KOPT-K1 (cell line): ENCODE data around the gene OR6T1.

ENCODE experiments used
- H3K27ac ChIP-seq: fragments of 200-600 bp; sonication (generic); 2 replicates; pipeline ENCODE4 v1.5.1; 2016; ENCODE audit warnings: antibody characterized with exemption, mild to moderate bottlenecking, low read depth, low read length; ENCODE audit not compliant: poor library complexity, severe bottlenecking
- H3K36me3 ChIP-seq: fragments of 200-600 bp; sonication (generic); 2 replicates; pipeline ENCODE4 v1.5.1; 2017; ENCODE audit warnings: antibody characterized with exemption, mild to moderate bottlenecking, low read length, moderate library complexity; ENCODE audit not compliant: insufficient read depth
- H3K9me3 ChIP-seq: fragments of 200-600 bp; sonication (generic); 2 replicates; pipeline ENCODE4 v1.5.1; 2017; ENCODE audit warnings: antibody characterized with exemption, low read length, mild to moderate bottlenecking; ENCODE audit not compliant: insufficient read depth, poor library complexity, severe bottlenecking

Gene OR6T1, protein sequence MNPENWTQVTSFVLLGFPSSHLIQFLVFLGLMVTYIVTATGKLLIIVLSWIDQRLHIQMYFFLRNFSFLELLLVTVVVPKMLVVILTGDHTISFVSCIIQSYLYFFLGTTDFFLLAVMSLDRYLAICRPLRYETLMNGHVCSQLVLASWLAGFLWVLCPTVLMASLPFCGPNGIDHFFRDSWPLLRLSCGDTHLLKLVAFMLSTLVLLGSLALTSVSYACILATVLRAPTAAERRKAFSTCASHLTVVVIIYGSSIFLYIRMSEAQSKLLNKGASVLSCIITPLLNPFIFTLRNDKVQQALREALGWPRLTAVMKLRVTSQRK

DNA sequence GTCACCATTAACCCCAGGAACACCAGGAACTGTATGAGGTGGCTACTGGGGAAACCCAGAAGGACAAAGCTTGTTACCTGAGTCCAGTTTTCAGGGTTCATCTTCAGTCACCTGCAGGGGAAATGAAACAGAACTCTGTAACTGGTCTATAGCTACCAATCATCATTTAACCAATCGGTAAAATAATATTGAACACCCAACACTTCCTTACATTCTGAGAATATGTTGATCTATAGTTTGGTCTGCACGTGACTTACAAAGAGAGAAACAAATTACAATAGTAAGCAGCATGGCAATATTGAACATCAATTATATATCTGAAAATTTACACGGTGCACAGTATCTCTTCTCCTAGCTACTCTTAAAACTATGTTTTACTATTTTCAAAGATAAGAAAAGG is at the start of gene OR6T1:
Gene OR6T1 (minus strand): TSS at position 101 of the 400 bp plus-strand sequence. CDS start 0 bp downstream, at position 101.
- H3K9me3 ChIP-seq: no peaks in the 10 kb centered on the region
- H3K27ac ChIP-seq: no peak within 1 kb of the TSS
- H3K36me3 ChIP-seq: no peaks in the 10 kb centered on the region

DNA sequence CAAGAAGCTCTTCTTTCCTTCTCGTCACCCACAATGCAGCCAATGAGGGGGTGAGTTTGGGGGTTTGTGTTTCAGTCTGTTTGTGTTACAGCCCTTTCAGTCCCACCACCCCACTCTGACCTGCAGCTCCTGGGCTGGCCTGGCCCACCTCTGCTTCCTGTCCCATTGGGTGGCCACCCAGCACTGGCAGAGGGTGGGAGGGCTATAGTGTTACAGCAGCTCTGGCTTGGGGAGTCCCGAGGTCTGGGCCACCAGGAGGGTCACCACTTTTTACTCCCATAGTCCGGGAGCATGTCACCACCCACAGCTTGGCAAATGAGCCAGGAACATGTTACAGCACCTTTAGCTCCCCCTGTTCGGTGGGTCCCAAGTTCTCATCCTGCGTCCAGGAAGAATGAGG is 35.7 kb upstream of the OR6T1 start:
- H3K9me3 ChIP-seq: no peaks in the 10 kb centered on the region
- H3K36me3 ChIP-seq: no peaks in the 10 kb centered on the region
- H3K27ac ChIP-seq: no peak overlapping the region

DNA sequence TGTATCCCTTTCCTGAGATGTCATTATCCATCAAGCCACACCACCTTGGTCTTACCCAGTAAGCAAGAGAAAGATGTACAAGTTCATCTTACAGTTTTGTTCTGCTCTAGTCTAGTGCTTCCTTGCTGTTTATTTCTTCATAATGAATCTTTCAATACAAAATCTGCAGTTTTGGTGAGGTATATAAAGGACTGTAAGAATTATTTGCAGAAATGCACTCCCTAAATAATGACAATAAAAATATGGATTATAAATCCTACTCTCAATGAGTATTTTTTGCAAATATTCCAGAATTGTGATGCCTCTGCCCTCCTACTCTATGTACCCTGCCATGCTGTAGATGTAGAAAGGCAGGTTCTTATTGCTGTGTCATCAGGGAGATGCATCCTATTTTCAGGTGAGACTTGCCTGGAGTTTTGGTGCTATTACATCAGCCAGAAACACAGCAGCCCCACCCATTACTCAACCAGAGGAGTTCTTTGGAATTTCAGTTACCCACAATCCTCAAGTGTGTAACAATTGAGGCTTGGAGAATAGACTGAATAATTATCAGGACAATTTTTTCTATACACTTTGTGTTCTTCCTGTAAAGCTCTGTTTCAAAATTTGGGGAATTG is 34.2 kb upstream of the OR6T1 start, which contains the start of gene OR10S1:
Gene OR10S1 (minus strand): TSS at position 51 of the 617 bp plus-strand sequence. CDS start 117 bp downstream, outside the sequence.
- no peaks in the 10 kb centered on the region for H3K9me3 ChIP-seq
- no peak within 1 kb of the TSS for H3K27ac ChIP-seq
- no peaks in the 10 kb centered on the region for H3K36me3 ChIP-seq

DNA sequence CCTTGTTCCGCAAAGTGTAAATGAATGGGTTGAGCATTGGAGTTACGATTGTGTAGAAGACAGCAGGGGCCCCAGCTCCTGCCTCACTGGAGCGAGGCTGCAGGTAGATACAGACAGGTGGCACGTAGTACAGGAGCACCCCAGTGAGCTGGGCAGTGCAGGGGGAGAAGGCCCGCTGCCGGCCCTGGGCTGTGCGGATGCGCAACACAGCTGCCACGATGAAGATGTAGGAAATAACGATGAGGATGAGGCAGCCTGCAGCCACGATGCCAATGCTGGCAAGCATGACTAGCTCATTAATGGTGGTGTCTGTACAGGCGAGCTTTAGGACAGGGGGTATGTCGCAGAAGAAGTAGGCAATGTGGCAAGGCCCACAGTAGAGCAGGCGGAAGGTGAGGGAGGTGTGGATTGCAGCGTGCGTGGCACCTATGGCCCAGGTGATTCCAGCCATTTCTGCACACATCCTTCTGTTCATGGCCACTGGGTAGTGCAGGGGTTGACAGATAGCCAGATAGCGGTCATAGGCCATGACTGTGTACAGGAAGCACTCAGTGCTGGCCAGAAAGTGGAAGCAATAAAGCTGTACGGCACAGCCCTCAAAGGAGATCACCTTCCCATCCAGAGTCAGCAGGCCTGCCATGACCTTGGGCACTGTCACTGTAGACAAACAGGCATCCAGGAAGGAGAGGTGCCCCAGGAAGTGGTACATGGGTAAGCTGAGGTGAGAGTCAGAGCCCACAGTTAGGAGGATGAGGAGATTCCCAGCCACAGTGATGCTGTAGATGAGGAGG is 33.3 kb upstream of the OR6T1 start:
- Histone ChIP-seq H3K27ac (no peak overlapping the region), H3K9me3 (no peaks in the 10 kb centered on the region), H3K36me3 (no peaks in the 10 kb centered on the region)

DNA sequence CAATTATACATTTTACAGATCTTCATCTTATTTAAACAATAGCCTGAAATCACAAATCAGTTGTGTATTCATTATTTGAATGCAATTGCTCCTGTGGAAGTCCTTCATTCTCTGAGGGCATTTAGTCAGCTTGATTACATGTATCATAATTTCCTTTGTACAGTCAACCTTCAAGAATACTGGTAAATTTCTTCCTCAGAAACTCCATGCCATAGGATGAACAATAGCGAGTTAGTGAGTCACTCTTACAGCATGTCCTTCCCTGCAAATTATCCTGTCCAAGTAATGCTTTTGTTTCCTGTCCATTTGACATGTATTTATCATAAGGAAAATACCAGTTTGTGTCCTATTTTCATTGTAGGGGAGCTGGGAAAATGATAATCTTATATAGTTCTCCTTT is 30.2 kb upstream of the OR6T1 start:
- Histone ChIP-seq H3K27ac (no peak overlapping the region), H3K9me3 (no peaks in the 10 kb centered on the region), H3K36me3 (no peaks in the 10 kb centered on the region)

DNA sequence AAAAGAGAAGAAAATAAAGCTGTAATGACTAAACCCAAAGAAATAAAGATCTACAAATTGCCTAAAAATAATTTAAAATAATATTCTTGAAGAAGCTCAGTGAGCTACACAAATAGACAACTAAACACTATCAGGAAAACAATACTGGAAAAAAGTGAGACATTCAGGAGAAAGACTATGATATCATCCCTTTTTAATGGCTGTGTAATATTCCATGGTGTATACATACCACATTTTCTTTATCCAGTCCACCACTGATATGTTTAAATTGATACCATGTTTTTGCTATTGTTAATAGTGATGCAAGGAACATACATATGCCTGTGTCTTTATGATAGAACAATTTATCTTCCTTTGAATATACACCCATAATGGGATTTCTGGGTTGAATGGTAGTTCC is 13.1 kb upstream of the OR6T1 start:
- Histone ChIP-seq H3K36me3 (no peaks in the 10 kb centered on the region), H3K27ac (no peak overlapping the region), H3K9me3 (no peaks in the 10 kb centered on the region)

DNA sequence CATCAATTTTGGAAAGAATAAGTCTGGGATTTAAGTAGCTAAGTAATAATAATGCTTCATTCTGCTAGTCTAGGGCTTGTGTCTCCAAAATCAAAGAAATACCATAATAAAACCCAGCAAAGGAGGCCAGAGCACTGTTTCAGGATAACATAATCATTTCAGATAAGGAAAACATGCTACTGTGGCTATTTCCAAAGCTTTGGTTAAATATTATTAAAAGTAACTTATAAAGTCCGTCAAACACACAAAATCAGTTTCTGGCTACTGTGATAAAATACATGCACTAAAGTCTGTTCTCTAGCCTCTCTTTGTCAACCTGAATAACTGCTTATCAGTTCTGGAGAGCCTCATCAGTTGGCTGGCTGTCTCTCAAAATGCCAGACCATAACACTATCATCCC is 1.5 kb upstream of the OR6T1 start:
- Histone ChIP-seq H3K9me3 (no peaks in the 10 kb centered on the region), H3K27ac (no peak overlapping the region), H3K36me3 (no peaks in the 10 kb centered on the region)

DNA sequence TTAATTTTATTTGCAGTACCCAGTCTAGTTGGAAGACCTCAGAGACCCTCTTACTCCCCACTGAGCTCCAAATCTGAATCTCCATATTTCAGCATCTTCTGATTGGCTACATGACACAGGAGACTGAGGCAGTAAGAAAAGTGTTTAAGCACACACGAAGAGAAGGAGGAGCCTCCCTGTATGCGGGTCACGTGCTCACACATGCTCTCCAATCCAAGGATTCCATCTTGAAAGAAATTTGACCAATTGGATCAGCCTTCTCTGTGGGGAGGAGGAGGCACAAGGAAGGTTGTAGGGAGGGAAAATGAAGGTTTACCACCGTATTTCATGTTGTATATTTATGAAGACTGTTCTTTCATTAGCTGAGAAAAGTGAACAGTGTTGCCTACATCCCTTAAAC is 1.2 kb downstream of the OR6T1 start:
- H3K36me3 ChIP-seq: no peaks in the 10 kb centered on the region
- no peaks in the 10 kb centered on the region for H3K9me3 ChIP-seq
- no peak overlapping the region for H3K27ac ChIP-seq

DNA sequence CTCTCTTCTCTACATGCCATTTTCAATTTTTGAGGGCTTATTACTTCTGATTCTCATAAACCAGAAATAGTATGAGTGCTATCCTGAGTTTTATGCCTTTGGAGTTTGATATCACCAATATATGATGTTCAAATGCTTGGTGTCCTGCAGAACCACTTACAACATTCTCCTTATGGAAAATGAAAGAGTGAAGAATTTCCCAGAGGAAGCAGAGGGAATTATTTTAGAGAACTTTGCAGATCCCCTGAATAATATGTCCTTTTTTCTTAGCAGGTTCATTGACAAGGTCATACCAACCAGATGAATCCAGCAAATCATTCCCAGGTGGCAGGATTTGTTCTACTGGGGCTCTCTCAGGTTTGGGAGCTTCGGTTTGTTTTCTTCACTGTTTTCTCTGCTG is 4.3 kb downstream of the OR6T1 start, which contains the start of gene OR4D5:
Gene OR4D5 (plus strand): TSS at position 301 of the 400 bp plus-strand sequence. CDS start 0 bp downstream, at position 301.
- H3K36me3 ChIP-seq: no peaks in the 10 kb centered on the region
- H3K9me3 ChIP-seq: no peaks in the 10 kb centered on the region
- no peak within 1 kb of the TSS for H3K27ac ChIP-seq

DNA sequence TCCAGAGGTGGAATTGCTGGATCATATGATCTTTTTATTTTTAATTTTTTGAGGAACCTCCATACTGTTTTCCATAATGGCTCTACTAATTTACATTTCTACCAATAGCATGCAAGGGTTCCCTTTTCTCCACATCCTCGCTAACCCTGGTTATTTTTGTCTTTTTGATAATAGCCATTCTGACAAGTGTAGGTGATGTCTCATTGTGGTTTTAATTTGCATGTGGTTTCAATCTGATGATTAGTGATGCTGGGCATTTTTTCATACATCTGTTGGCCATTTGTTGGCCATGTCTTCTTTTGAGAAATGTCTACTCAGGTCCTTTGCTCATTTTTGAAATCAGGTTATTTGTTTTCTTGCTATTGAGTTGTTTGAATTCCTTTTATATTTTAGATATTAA is 19.6 kb downstream of the OR6T1 start:
- Histone ChIP-seq H3K9me3 (no peaks in the 10 kb centered on the region), H3K36me3 (no peaks in the 10 kb centered on the region), H3K27ac (no peak overlapping the region)

DNA sequence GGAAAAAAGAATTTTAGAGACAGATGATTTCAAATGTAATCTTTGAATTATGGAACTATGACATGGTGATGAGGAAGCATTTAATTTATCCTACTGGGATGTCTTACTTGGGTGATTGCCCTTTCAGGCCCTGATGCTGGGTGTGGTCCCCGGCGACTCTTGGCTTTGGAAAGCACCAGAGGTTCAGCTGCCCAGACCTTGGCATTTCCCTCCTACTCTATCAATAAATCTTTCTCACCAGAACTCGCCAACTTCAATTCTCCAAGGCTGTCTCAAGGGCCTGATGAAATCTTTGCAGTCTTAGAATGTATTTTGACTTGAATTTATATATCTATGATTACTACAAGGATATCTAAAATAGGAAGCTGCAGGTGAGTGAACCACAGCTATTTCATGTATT is 22.7 kb downstream of the OR6T1 start:
- Histone ChIP-seq H3K36me3 (no peaks in the 10 kb centered on the region), H3K9me3 (no peaks in the 10 kb centered on the region), H3K27ac (no peak overlapping the region)

DNA sequence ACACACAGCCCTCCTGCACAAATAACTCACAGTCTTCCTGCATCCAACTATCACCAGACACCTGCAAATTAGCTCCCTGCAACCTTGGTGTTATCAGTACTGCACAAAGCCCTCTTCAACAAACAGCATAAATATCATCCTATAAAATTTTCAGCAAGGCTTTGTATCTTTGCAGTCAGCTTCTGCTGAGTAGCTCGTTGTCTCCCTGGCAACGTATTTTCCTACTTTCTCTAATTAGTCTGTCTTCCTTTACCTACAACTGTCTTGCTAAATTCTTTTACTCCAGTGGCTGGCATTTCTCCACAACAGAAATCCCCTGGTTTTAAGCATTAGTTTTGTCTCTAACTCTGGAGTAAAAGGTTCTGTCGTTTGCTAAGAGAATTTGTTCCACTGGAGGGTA is 37.8 kb downstream of the OR6T1 start:
- H3K9me3 ChIP-seq: no peaks in the 10 kb centered on the region
- H3K36me3 ChIP-seq: no peaks in the 10 kb centered on the region
- no peak overlapping the region for H3K27ac ChIP-seq

DNA sequence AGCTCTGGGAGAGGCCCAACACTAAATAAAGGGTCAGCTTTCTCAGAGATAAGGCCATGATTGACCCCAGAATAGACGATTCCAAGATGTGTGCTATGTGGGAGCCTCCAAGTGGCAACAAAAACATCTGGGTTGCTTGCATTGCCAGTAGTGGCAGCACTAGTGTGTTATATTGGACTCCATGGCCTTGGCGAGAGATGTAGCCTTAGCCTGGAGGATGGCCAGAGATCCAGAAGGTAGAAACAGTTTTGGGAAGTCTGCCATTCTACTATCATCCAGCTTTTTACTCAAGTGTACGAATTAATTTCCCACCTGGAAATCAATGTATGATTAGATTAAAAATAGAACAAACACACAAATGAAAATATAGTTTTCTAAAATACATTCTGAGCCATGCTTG is 38.7 kb downstream of the OR6T1 start:
- no peaks in the 10 kb centered on the region for H3K9me3 ChIP-seq
- no peak overlapping the region for H3K27ac ChIP-seq
- H3K36me3 ChIP-seq: no peaks in the 10 kb centered on the region

DNA sequence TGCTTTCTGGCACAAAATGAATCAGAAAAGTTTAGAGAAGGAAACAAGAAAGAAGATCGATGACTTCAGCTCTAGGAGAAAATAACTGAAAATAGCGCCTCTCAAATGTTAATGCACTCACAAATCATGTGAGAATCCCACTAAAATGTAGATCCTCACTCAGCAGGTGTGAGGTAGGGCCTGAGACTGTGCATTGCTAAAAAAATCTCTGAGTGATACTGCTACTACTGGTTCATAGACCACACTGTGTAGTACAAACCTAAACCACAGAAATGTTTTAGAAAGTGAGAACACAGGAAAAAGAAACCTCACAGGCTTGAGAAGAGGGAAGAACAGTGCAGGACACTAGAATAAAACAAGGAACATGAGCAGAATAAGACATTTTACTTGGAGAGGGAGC is 39.7 kb downstream of the OR6T1 start:
- Histone ChIP-seq H3K27ac (no peak overlapping the region), H3K36me3 (no peaks in the 10 kb centered on the region), H3K9me3 (no peaks in the 10 kb centered on the region)

DNA sequence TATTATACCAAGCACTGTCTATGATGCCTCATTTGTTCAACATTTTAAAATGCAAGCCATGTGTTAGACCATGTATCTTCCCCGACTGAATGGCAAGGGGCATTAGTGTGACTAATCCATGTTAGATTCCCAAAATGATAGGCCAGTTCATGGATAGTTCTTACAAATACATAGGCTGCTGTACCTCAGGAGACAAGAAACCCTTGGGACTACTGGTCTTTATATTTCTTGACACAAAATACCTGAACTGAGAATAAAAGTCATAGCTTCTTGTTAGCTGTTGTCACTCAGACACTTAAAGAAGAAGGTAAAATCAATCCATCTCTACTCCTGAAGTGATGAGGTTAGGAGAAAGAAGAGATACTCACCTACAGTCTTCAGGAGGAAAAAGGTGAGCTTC is 41.8 kb downstream of the OR6T1 start, which contains the start of gene OR8D4:
Gene OR8D4 (plus strand): TSS at position 301 of the 400 bp plus-strand sequence. CDS start 4,265 bp downstream, outside the sequence.
- H3K27ac ChIP-seq: no peak within 1 kb of the TSS
- no peaks in the 10 kb centered on the region for H3K36me3 ChIP-seq
- H3K9me3 ChIP-seq: no peaks in the 10 kb centered on the region
